H1 (cell line): ENCODE results near the gene RAB3GAP2. TPM values are rescaled to one million over a fixed set of nuclear protein-coding genes. Genes with fewer than 3 reads are reported as not detected.

Source experiments
- CTCF ChIA-PET: fragments of 300-600 bp; sonication (Branson Sonifier 250); formaldehyde crosslinking; loops from one replicate; lab custom pipeline; 2021; ENCODE audit not compliant: partially characterized antibody; lab: Charles Lee
- POLR2A ChIA-PET: fragments of 300-600 bp; sonication (Branson Sonifier 250); formaldehyde crosslinking; loops from one replicate; lab custom pipeline; 2021; ENCODE audit warnings: inconsistent platforms; ENCODE audit not compliant: partially characterized antibody; lab: Charles Lee
- DNase-seq, 2 experiments: peaks; one replicate each; pipeline versions ENCODE4 v3.0.0 to v3.0.0-alpha.2; 2010 to 2022; ENCODE audit warnings: low spot score in 2 of 2, low read depth in 1 of 2, mixed read lengths in 1 of 2
- FAIRE-seq: peaks from 2 replicates; lab custom pipeline; 2011; peaks lifted over from hg19 to GRCh38; lab: Jason Lieb, UNC
- H2AFZ ChIP-seq: 2 replicates; pipeline ENCODE4 v1.8.1; 2012; ENCODE audit warnings: low read length, inconsistent platforms
- H2AK5ac ChIP-seq: 2 replicates; pipeline ENCODE4 v1.6.1; 2013; ENCODE audit warnings: low read depth, low read length
- H2BK120ac ChIP-seq: replicated peaks from 2 replicates; pipeline ENCODE3; 2013; ENCODE audit warnings: low read depth, low read length, inconsistent platforms
- H2BK12ac ChIP-seq: 2 replicates; pipeline ENCODE4 v1.6.1; 2013; ENCODE audit warnings: low read depth, low read length
- H2BK15ac ChIP-seq: 2 replicates; pipeline ENCODE4 v1.6.1; 2013; ENCODE audit warnings: low read length
- H2BK20ac ChIP-seq: 2 replicates; pipeline ENCODE4 v1.6.1; 2013; ENCODE audit warnings: low read length
- H2BK5ac ChIP-seq: 2 replicates; pipeline ENCODE4 v1.6.1; 2013; ENCODE audit warnings: low read depth, low read length
- H3K14ac ChIP-seq: 2 replicates; pipeline ENCODE4 v1.6.1; 2013; ENCODE audit warnings: inconsistent platforms; ENCODE audit not compliant: insufficient read length
- H3K18ac ChIP-seq: 2 replicates; pipeline ENCODE4 v1.6.1; 2013; ENCODE audit warnings: low read length; ENCODE audit errors: extremely low read depth
- H3K23ac ChIP-seq: 2 replicates; pipeline ENCODE4 v1.6.1; 2013; ENCODE audit warnings: inconsistent platforms; ENCODE audit not compliant: insufficient read length
- H3K23me2 ChIP-seq: 2 replicates; pipeline ENCODE4 v1.6.1; 2013; ENCODE audit warnings: low read depth, low read length
- H3K27ac ChIP-seq: 2 replicates; pipeline ENCODE4 v1.6.1; 2011; ENCODE audit warnings: low read depth, low read length, inconsistent platforms
- H3K27me3 ChIP-seq, 4 experiments: replicated peaks in 1 of 4; 1 replicate in 1 of 4; 2 replicates in 3 of 4; pipeline versions ENCODE4 v1.6.1 to v1.8.1; 2011 to 2013; ENCODE audit warnings: low read length in 3 of 4, mild to moderate bottlenecking in 3 of 4, inconsistent platforms in 2 of 4, mixed read lengths in 2 of 4, moderate library complexity in 1 of 4; ENCODE audit not compliant: control insufficient read depth in 3 of 4, insufficient read depth in 3 of 4; ENCODE audit errors: extremely low read depth in 1 of 4
- H3K36me3 ChIP-seq, 4 experiments: 2 replicates each; pipeline versions ENCODE4 v1.6.1 to v1.8.1; 2011 to 2013; ENCODE audit warnings: mild to moderate bottlenecking in 4 of 4, low read length in 3 of 4, moderate library complexity in 2 of 4, control low read depth in 1 of 4, inconsistent platforms in 1 of 4; ENCODE audit not compliant: insufficient read depth in 4 of 4, control insufficient read depth in 2 of 4
- H3K4ac ChIP-seq: replicated peaks from 2 replicates; pipeline ENCODE3; 2013; ENCODE audit warnings: low read length, low read depth, mixed read lengths, inconsistent platforms; ENCODE audit not compliant: insufficient read length
- H3K4me1 ChIP-seq, 4 experiments: replicated peaks in 1 of 4; 1 replicate in 1 of 4; 2 replicates in 3 of 4; pipeline versions ENCODE4 v1.6.1 to v1.8.1; 2011 to 2013; ENCODE audit warnings: low read length in 3 of 4, inconsistent platforms in 2 of 4, mixed read lengths in 1 of 4; ENCODE audit not compliant: insufficient read depth in 4 of 4, control insufficient read depth in 3 of 4
- H3K4me2 ChIP-seq, 2 experiments: 2 replicates each; pipeline versions ENCODE4 v1.6.1 to v1.8.1; 2011 to 2013; ENCODE audit warnings: low read depth in 2 of 2, low read length in 2 of 2, control low read depth in 1 of 2, inconsistent platforms in 1 of 2, mild to moderate bottlenecking in 1 of 2; ENCODE audit not compliant: insufficient read depth in 1 of 2
- H3K4me3 ChIP-seq, 4 experiments: fragments of 200-600, 300-600 bp in 1 of 4; sonication (generic), shearing (Covaris generic), sonication (Bioruptor Twin) in 1 of 4; 2 replicates each; pipeline versions ENCODE4 v1.5.1 to v1.8.1; 2011 to 2016; ENCODE audit warnings: low read length in 4 of 4, low read depth in 3 of 4, control low read depth in 2 of 4, inconsistent platforms in 2 of 4, mild to moderate bottlenecking in 2 of 4, mixed read lengths in 1 of 4, moderate library complexity in 1 of 4; ENCODE audit not compliant: insufficient read depth in 2 of 4; ENCODE audit errors: extremely low read depth in 1 of 4
- H3K56ac ChIP-seq: replicated peaks from 2 replicates; pipeline ENCODE3; 2013; ENCODE audit warnings: low read depth, mild to moderate bottlenecking, mixed read lengths, low read length, inconsistent platforms; ENCODE audit not compliant: insufficient read length
- H3K79me1 ChIP-seq: 2 replicates; pipeline ENCODE4 v1.6.1; 2013; ENCODE audit warnings: low read depth, low read length, control low read depth
- H3K79me2 ChIP-seq, 2 experiments: 2 replicates each; pipeline versions ENCODE4 v1.6.1 to v1.8.1; 2012 to 2013; ENCODE audit warnings: low read length in 2 of 2, mild to moderate bottlenecking in 2 of 2, inconsistent platforms in 1 of 2; ENCODE audit not compliant: insufficient read depth in 2 of 2, control insufficient read depth in 1 of 2
- H3K9ac ChIP-seq, 4 experiments: replicated peaks in 1 of 4; 1 replicate in 1 of 4; 2 replicates in 3 of 4; pipeline versions ENCODE4 v1.6.1 to v1.8.1; 2011 to 2013; ENCODE audit warnings: low read depth in 3 of 4, low read length in 3 of 4, control low read depth in 2 of 4, mild to moderate bottlenecking in 2 of 4, moderate library complexity in 2 of 4, inconsistent platforms in 1 of 4; ENCODE audit errors: extremely low read depth in 1 of 4
- H3K9me3 ChIP-seq, 2 experiments: 2 replicates each; pipeline versions ENCODE4 v1.6.1 to v1.8.1; 2012 to 2013; ENCODE audit warnings: mild to moderate bottlenecking in 2 of 2, moderate library complexity in 2 of 2, control low read depth in 1 of 2, inconsistent platforms in 1 of 2, low read depth in 1 of 2, low read length in 1 of 2, mixed read lengths in 1 of 2; ENCODE audit not compliant: insufficient read depth in 2 of 2
- H4K20me1 ChIP-seq, 2 experiments: replicated peaks in 1 of 2; 2 replicates each; pipeline versions ENCODE3 to v1.8.1; 2011 to 2013; ENCODE audit warnings: inconsistent platforms in 2 of 2, low read length in 2 of 2, mild to moderate bottlenecking in 1 of 2; ENCODE audit not compliant: insufficient read depth in 2 of 2, control insufficient read depth in 1 of 2
- H4K5ac ChIP-seq: 2 replicates; pipeline ENCODE4 v1.6.1; 2013; ENCODE audit warnings: low read length, low read depth, mixed read lengths, inconsistent platforms; ENCODE audit not compliant: insufficient read length
- H4K8ac ChIP-seq: 2 replicates; pipeline ENCODE4 v1.8.0; 2013; ENCODE audit warnings: mild to moderate bottlenecking, moderate library complexity, low read length, inconsistent platforms; ENCODE audit not compliant: insufficient read depth; ENCODE audit errors: extremely low read depth
- H4K91ac ChIP-seq: replicated peaks from 2 replicates; pipeline ENCODE3; 2013; ENCODE audit warnings: low read length, mixed read lengths, inconsistent platforms; ENCODE audit not compliant: insufficient read length
- BCL11A ChIP-seq, 2 experiments: IDR thresholded peaks; one replicate each; pipeline ENCODE4 v1.6.1; 2011; ENCODE audit warnings: low read depth in 2 of 2, low read length in 2 of 2, mild to moderate bottlenecking in 2 of 2
- BRCA1 ChIP-seq: IDR thresholded peaks from 2 replicates; pipeline ENCODE4 v1.6.1; 2012; ENCODE audit warnings: low read depth, low read length, improper control_type of control experiment
- CHD2 ChIP-seq: IDR thresholded peaks from 2 replicates; pipeline ENCODE4 v1.6.1; 2012; ENCODE audit warnings: low read length, improper control_type of control experiment
- EP300 ChIP-seq, 2 experiments: IDR thresholded peaks; 1 replicate in 1 of 2; 2 replicates in 1 of 2; pipeline ENCODE4 v1.6.1; 2011 to 2012; ENCODE audit warnings: low read depth in 2 of 2, low read length in 2 of 2, mild to moderate bottlenecking in 2 of 2, borderline replicate concordance in 1 of 2, inconsistent platforms in 1 of 2, moderate library complexity in 1 of 2
- GABPA ChIP-seq: IDR thresholded peaks from 2 replicates; pipeline ENCODE4 v1.6.1; 2011; ENCODE audit warnings: mild to moderate bottlenecking, low read length, moderate library complexity, borderline replicate concordance; ENCODE audit not compliant: insufficient read depth
- HDAC2 ChIP-seq, 2 experiments: fragments of 300-600 bp in 1 of 2; sonication (generic) in 1 of 2; IDR thresholded peaks; 2 replicates each; pipeline ENCODE4 v1.6.1; 2011 to 2012; ENCODE audit warnings: low read depth in 2 of 2, low read length in 2 of 2, mild to moderate bottlenecking in 2 of 2, moderate library complexity in 2 of 2, borderline replicate concordance in 1 of 2, inconsistent platforms in 1 of 2
- PHF8 ChIP-seq: fragments of 200-600 bp; sonication (generic); conservative IDR thresholded peaks from 2 replicates; pipeline ENCODE4 v1.7.1; 2012; ENCODE audit warnings: low read depth, mild to moderate bottlenecking, inconsistent platforms, low read length, moderate library complexity
- POLR2A ChIP-seq, 2 experiments: IDR thresholded peaks; 1 replicate in 1 of 2; 2 replicates in 1 of 2; pipeline ENCODE4 v1.6.1; 2011; ENCODE audit warnings: low read depth in 2 of 2, low read length in 2 of 2, mild to moderate bottlenecking in 2 of 2; ENCODE audit errors: control extremely low read depth in 1 of 2
- POU5F1 ChIP-seq: IDR thresholded peaks from 2 replicates; pipeline ENCODE4 v1.6.1; 2011; ENCODE audit warnings: low read depth, mild to moderate bottlenecking, low read length, moderate library complexity
- RAD21 ChIP-seq, 2 experiments: IDR thresholded peaks in 1 of 2; conservative IDR thresholded peaks in 1 of 2; 2 replicates each; pipeline ENCODE4 v1.6.1; 2011; ENCODE audit warnings: low read depth in 2 of 2, low read length in 2 of 2, improper control_type of control experiment in 1 of 2, inconsistent platforms in 1 of 2, mild to moderate bottlenecking in 1 of 2, moderate library complexity in 1 of 2
- RXRA ChIP-seq: IDR thresholded peaks from 2 replicates; pipeline ENCODE4 v1.6.1; 2011; ENCODE audit warnings: low read depth, mild to moderate bottlenecking, low read length, moderate library complexity; ENCODE audit not compliant: insufficient read depth
- SRF ChIP-seq: IDR thresholded peaks from 2 replicates; pipeline ENCODE4 v1.6.1; 2011; ENCODE audit warnings: mild to moderate bottlenecking, low read depth, low read length, moderate library complexity
- TAF1 ChIP-seq: IDR thresholded peaks from 2 replicates; pipeline ENCODE4 v1.6.1; 2011; ENCODE audit warnings: mild to moderate bottlenecking, low read depth, low read length
- YY1 ChIP-seq: IDR thresholded peaks from 2 replicates; pipeline ENCODE4 v1.6.1; 2011; ENCODE audit warnings: low read depth, mild to moderate bottlenecking, low read length
- polyA plus RNA-seq, 7 experiments: library from polyadenylated mRNA; depleted of rRNA in 3 of 7; stranded (reverse) in 5 of 7; unstranded in 2 of 7; fragments of >200 nt in 5 of 7; fragments of 200-250 nt in 2 of 7; gene quantifications; 1 replicate in 5 of 7; 2 replicates in 1 of 7; 4 replicates in 1 of 7; pipeline versions ENCODE4 v1.2.1 to v1.2.3, GENCODE V29; 2011 to 2013; ENCODE audit warnings: missing spikeins in 2 of 7, mixed read lengths in 2 of 7
- total RNA-seq: library from RNA; stranded (reverse); fragmentation: NEBNext Ultra II Directional; extraction: Animal tissue kit (Norgen Biotek cat#: 25700); gene quantifications from 2 replicates; pipeline ENCODE4 v1.2.1, GENCODE V29; 2021
- TF ChIP-seq, protein P1 (sequence below): IDR thresholded peaks from 2 replicates; pipeline ENCODE4 v1.6.1; 2011; ENCODE audit warnings: low read depth, mild to moderate bottlenecking, low read length; ENCODE audit not compliant: insufficient read depth

The RAB3GAP2 gene
- total and polyA plus RNA-seq, 2 of the 8 experiments (the other 6 are each of a cell fraction or from before 2014, with no cell fraction given) = 19.7 to 52.7 TPM

- H2BK20ac ChIP-seq = no peak overlapping the region
- H3K4ac ChIP-seq = no peak overlapping the region
- no peaks in the 10 kb centered on the region for H3K23me2 ChIP-seq
- no peak overlapping the region for H2AFZ ChIP-seq
- peaks cover 0 to 4% of the 10 kb centered on the region in 2 experiments for H4K20me1 ChIP-seq
- H3K4me1 ChIP-seq = no peaks in the 10 kb centered on the region
- POLR2A ChIA-PET = no interaction called here
- no peak overlapping the region for H3K23ac ChIP-seq
- H3K9ac ChIP-seq = no peak overlapping the region
- no peak overlapping the region for H2AK5ac ChIP-seq
- H3K79me2 ChIP-seq = no peaks in the 10 kb centered on the region
- H2BK12ac ChIP-seq = no peak overlapping the region
- H2BK120ac ChIP-seq = no peak overlapping the region
- no peak for FAIRE-seq
- CTCF ChIA-PET = interaction anchor here (1.2 to 1.6 kb wide), 2 partner anchors 10 to 40 kb away, joined by 3 to 4 read pairs; no protein-coding TSS in a partner anchor
- H3K14ac ChIP-seq = no peak overlapping the region
- H3K36me3 ChIP-seq = peaks cover 2 to 64% (median 42%) of the 10 kb centered on the region in 4 experiments; a peak in 6 of 8 replicates
- no peak overlapping the region for H3K4me3 ChIP-seq
- H3K27me3 ChIP-seq = no peaks in the 10 kb centered on the region
- H4K91ac ChIP-seq = no peak overlapping the region
- H3K4me2 ChIP-seq = no peak overlapping the region
- no peak overlapping the region for H3K27ac ChIP-seq
- H3K9me3 ChIP-seq = no peaks in the 10 kb centered on the region
- H2BK5ac ChIP-seq = no peak overlapping the region
- H4K5ac ChIP-seq = no peak overlapping the region
- no peaks in the 10 kb centered on the region for H3K79me1 ChIP-seq
- H3K18ac ChIP-seq = no peak overlapping the region
- no peak for DNase-seq
- H2BK15ac ChIP-seq = no peak overlapping the region
- no peak overlapping the region for H4K8ac ChIP-seq
- H3K56ac ChIP-seq = no peak overlapping the region
- TF ChIP-seq POLR2A (IDR thresholded peaks at IDR 0.05; ENCODE audit: control extremely low read depth in 1 of 2, low read depth in 2 of 2, low read length in 2 of 2) (no peak), RXRA (no peak), POU5F1 (no peak), CHD2 (no peak), YY1 (no peak), TAF1 (no peak), HDAC2 (IDR thresholded peaks at IDR 0.05; ENCODE audit: borderline replicate concordance in 1 of 2, low read depth in 2 of 2, low read length in 2 of 2) (no peak), PHF8 (no peak), BCL11A (IDR thresholded peaks at IDR 0.05; ENCODE audit: low read depth in 2 of 2, low read length in 2 of 2) (no peak), GABPA (no peak), SRF (no peak), EP300 (IDR thresholded peaks at IDR 0.05; ENCODE audit: borderline replicate concordance in 1 of 2, low read depth in 2 of 2, low read length in 2 of 2) (no peak), BRCA1 (no peak), RAD21 (IDR thresholded peaks at IDR 0.05 in 1 of 2, conservative IDR thresholded peaks at IDR 0.05 in 1 of 2; ENCODE audit: low read depth in 2 of 2, low read length in 2 of 2) (no peak)
- TF ChIP-seq, protein P1, sequence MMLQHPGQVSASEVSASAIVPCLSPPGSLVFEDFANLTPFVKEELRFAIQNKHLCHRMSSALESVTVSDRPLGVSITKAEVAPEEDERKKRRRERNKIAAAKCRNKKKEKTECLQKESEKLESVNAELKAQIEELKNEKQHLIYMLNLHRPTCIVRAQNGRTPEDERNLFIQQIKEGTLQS = no peak
These were observed 119.1 kb downstream of the RAB3GAP2 start for GRCh38 chr1:220153147-220153546.
